ENCODE measurements around the gene APOBR. TPM values are rescaled to one million over a fixed set of nuclear protein-coding genes. Genes with fewer than 3 reads are reported as not detected.

APOBR gene
- total and polyA plus RNA-seq, 2 of the 13 experiments (the other 11 are each of a cell fraction or from before 2014, with no cell fraction given) = 0.03 TPM; not detected in 1

DNA sequence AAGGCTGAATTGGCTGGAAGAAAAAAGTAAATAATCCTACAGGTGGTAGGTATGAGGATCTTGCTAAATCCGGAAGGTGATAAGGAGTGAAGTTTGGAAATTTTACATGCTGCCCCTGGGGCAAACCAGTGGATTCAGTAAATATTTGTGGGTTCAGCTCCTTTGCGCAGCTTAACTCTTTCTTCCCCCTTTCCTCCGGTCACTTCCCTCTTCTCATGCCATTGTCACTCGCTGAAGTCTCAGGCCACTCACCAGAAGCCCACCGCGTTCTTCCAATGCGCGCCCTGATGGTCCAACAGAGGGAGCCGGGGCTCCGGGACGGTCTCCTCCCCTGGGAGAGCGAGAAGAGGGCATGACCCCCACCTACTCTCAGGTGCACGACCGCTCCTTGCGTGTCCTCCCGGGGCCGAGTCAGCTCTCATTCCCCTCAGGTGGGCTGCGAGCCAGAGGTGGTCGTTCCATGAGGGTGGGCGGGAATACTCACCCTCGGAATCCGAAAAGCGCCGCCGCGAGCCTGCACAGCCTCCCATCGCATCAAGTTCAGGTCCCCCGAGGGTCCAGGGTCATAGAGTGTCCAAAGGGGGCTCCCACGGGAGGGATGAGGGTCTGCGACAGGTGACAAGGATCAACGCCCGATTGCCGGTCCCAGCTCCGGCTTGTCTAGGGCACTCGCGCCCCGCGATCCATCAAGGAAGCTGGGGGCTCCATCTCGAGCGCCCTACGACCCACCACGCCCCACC, 3.0 kb upstream of the APOBR start:
- peak overlapping the region; percentile 55 for H2AFZ ChIP-seq (ENCODE audit: low read length)
- in situ Hi-C loops (cut with HindIII; ENCODE audit: extremely low pct_ligation_motif_present, low pct_unique_long_range_greater_than_20kb) = no loop called here
- FAIRE-seq = peak; percentile 85
- intact Hi-C loops (cut with micrococcal nuclease; ENCODE audit: unreplicated experiment) = no loop called here
- H3K27ac ChIP-seq (ENCODE audit: extremely low read length, insufficient read depth, low read length) = peak overlapping the region; percentile 99
- peak; percentile 49 for DNase-seq (ENCODE audit: low spot score)
- peaks cover 9 to 24% of the 10 kb centered on the region in 2 experiments; a peak in 4 of 5 replicates for H3K27me3 ChIP-seq (ENCODE audit: control insufficient read depth in 1 of 2, insufficient read depth in 2 of 2, low read length in 2 of 2)
- BruUV-seq (replicated peaks) = TSS peak; percentile 75
- WGBS (ENCODE audit: low lambda C conversion rate) = under 1% methylated on average over 28 of the region's 42 CpGs
- no peaks in the 10 kb centered on the region for H3K9me3 ChIP-seq (ENCODE audit: low read length)
- ChIA-PET POLR2A (interaction anchor here (0.6 to 2.4 kb wide), 11 partner anchors 11 to 118 kb away, joined by 3 to 8 read pairs (median 4); partner anchors contain the start of genes NUPR1, SULT1A1 and SULT1A2), CTCF (ENCODE audit: low intra/inter-chr PET ratio, low total read pairs) (interaction anchor here (2.1 kb wide), 1 partner anchor 58 kb away, joined by 12 read pairs; no protein-coding TSS in a partner anchor)
- no peaks in the 10 kb centered on the region for H3K79me2 ChIP-seq (ENCODE audit: insufficient read depth, low read length)
- peak; percentile 65 for ATAC-seq
- no peaks in the 10 kb centered on the region for H4K20me1 ChIP-seq (ENCODE audit: insufficient read depth, low read length)
- H3K4me3 ChIP-seq (replicated peaks in 1 of 3; ENCODE audit: insufficient read depth in 1 of 3, low read depth in 2 of 3, low read length in 3 of 3) = peak overlapping the region; percentile 89 to 98 (median 92)
- peak overlapping the region; percentile 93 for H3K4me2 ChIP-seq (ENCODE audit: low read depth, low read length)
- peaks cover 20% of the 10 kb centered on the region; the same call in 1 of the 2 replicates for H3K4me1 ChIP-seq (ENCODE audit: insufficient read depth, low read length)
- peaks cover 4 to 13% of the 10 kb centered on the region in 2 experiments for H3K36me3 ChIP-seq (replicated peaks in 1 of 2; ENCODE audit: control insufficient read depth in 1 of 2, insufficient read depth in 2 of 2, low read length in 2 of 2)
- peak overlapping the region; percentile 94 for H3K9ac ChIP-seq (ENCODE audit: insufficient read depth, low read depth, low read length)
- TF ChIP-seq EEA1 (CRISPR knock-in tag; IDR thresholded peaks at IDR 0.05; ENCODE audit: borderline replicate concordance) = peak; percentile 31; the same call in 1 of the 2 replicates
- TF ChIP-seq, protein P1, sequence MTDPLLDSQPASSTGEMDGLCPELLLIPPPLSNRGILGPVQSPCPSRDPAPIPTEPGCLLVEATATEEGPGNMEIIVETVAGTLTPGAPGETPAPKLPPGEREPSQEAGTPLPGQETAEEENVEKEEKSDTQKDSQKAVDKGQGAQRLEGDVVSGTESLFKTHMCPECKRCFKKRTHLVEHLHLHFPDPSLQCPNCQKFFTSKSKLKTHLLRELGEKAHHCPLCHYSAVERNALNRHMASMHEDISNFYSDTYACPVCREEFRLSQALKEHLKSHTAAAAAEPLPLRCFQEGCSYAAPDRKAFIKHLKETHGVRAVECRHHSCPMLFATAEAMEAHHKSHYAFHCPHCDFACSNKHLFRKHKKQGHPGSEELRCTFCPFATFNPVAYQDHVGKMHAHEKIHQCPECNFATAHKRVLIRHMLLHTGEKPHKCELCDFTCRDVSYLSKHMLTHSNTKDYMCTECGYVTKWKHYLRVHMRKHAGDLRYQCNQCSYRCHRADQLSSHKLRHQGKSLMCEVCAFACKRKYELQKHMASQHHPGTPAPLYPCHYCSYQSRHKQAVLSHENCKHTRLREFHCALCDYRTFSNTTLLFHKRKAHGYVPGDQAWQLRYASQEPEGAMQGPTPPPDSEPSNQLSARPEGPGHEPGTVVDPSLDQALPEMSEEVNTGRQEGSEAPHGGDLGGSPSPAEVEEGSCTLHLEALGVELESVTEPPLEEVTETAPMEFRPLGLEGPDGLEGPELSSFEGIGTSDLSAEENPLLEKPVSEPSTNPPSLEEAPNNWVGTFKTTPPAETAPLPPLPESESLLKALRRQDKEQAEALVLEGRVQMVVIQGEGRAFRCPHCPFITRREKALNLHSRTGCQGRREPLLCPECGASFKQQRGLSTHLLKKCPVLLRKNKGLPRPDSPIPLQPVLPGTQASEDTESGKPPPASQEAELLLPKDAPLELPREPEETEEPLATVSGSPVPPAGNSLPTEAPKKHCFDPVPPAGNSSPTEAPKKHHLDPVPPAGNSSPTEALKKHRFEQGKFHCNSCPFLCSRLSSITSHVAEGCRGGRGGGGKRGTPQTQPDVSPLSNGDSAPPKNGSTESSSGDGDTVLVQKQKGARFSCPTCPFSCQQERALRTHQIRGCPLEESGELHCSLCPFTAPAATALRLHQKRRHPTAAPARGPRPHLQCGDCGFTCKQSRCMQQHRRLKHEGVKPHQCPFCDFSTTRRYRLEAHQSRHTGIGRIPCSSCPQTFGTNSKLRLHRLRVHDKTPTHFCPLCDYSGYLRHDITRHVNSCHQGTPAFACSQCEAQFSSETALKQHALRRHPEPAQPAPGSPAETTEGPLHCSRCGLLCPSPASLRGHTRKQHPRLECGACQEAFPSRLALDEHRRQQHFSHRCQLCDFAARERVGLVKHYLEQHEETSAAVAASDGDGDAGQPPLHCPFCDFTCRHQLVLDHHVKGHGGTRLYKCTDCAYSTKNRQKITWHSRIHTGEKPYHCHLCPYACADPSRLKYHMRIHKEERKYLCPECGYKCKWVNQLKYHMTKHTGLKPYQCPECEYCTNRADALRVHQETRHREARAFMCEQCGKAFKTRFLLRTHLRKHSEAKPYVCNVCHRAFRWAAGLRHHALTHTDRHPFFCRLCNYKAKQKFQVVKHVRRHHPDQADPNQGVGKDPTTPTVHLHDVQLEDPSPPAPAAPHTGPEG (CRISPR knock-in tag; IDR thresholded peaks at IDR 0.05) = no peak
- 0 out of 2 replicates have a peak, but pooled peaks have one; percentile 20 for TF ChIP-seq AKAP8 (CRISPR knock-in tag; IDR thresholded peaks at IDR 0.05)
- TF ChIP-seq NAIF1 (CRISPR knock-in tag; IDR thresholded peaks at IDR 0.05; ENCODE audit: borderline replicate concordance) = no peak
- TF ChIP-seq, protein P2, sequence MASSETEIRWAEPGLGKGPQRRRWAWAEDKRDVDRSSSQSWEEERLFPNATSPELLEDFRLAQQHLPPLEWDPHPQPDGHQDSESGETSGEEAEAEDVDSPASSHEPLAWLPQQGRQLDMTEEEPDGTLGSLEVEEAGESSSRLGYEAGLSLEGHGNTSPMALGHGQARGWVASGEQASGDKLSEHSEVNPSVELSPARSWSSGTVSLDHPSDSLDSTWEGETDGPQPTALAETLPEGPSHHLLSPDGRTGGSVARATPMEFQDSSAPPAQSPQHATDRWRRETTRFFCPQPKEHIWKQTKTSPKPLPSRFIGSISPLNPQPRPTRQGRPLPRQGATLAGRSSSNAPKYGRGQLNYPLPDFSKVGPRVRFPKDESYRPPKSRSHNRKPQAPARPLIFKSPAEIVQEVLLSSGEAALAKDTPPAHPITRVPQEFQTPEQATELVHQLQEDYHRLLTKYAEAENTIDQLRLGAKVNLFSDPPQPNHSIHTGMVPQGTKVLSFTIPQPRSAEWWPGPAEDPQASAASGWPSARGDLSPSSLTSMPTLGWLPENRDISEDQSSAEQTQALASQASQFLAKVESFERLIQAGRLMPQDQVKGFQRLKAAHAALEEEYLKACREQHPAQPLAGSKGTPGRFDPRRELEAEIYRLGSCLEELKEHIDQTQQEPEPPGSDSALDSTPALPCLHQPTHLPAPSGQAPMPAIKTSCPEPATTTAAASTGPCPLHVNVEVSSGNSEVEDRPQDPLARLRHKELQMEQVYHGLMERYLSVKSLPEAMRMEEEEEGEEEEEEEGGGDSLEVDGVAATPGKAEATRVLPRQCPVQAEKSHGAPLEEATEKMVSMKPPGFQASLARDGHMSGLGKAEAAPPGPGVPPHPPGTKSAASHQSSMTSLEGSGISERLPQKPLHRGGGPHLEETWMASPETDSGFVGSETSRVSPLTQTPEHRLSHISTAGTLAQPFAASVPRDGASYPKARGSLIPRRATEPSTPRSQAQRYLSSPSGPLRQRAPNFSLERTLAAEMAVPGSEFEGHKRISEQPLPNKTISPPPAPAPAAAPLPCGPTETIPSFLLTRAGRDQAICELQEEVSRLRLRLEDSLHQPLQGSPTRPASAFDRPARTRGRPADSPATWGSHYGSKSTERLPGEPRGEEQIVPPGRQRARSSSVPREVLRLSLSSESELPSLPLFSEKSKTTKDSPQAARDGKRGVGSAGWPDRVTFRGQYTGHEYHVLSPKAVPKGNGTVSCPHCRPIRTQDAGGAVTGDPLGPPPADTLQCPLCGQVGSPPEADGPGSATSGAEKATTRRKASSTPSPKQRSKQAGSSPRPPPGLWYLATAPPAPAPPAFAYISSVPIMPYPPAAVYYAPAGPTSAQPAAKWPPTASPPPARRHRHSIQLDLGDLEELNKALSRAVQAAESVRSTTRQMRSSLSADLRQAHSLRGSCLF (CRISPR knock-in tag; IDR thresholded peaks at IDR 0.05; ENCODE audit: borderline replicate concordance) = no peak
- TF ChIP-seq ZNF879 (CRISPR knock-in tag; IDR thresholded peaks at IDR 0.05) = peak; percentile 14; the same call in 1 of the 2 replicates
- TF ChIP-seq, protein P3, sequence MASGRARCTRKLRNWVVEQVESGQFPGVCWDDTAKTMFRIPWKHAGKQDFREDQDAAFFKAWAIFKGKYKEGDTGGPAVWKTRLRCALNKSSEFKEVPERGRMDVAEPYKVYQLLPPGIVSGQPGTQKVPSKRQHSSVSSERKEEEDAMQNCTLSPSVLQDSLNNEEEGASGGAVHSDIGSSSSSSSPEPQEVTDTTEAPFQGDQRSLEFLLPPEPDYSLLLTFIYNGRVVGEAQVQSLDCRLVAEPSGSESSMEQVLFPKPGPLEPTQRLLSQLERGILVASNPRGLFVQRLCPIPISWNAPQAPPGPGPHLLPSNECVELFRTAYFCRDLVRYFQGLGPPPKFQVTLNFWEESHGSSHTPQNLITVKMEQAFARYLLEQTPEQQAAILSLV (CRISPR knock-in tag; IDR thresholded peaks at IDR 0.05; ENCODE audit: borderline replicate concordance) = peak; percentile 62; the same call in 1 of the 2 replicates
- TF ChIP-seq, protein P4, sequence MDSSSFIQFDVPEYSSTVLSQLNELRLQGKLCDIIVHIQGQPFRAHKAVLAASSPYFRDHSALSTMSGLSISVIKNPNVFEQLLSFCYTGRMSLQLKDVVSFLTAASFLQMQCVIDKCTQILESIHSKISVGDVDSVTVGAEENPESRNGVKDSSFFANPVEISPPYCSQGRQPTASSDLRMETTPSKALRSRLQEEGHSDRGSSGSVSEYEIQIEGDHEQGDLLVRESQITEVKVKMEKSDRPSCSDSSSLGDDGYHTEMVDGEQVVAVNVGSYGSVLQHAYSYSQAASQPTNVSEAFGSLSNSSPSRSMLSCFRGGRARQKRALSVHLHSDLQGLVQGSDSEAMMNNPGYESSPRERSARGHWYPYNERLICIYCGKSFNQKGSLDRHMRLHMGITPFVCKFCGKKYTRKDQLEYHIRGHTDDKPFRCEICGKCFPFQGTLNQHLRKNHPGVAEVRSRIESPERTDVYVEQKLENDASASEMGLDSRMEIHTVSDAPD (CRISPR knock-in tag; IDR thresholded peaks at IDR 0.05) = 0 out of 2 replicates have a peak, but pooled peaks have one; percentile 13

All from HepG2 (cell line).